Fibroblast of mammary gland (primary cell): Measurements from ENCODE around the gene IGF1R.
"Not testable (repeated sequence)": the region's sequence is repeated elsewhere in the genome, so short reads cannot be mapped to it uniquely, and the experiment has no call there.

Experiments used
- DNase-seq: peaks from one replicate; pipeline ENCODE4 v3.0.0-alpha.2; 2010; ENCODE audit warnings: low read depth
- H3K4me3 ChIP-seq: 2 replicates; pipeline ENCODE4 v1.5.1; 2011; ENCODE audit warnings: low read depth, mild to moderate bottlenecking, low read length, moderate library complexity; ENCODE audit not compliant: control insufficient read depth
- TF ChIP-seq, protein P1 (sequence below): conservative IDR thresholded peaks from 2 replicates; pipeline ENCODE4 v1.5.1; 2011; ENCODE audit warnings: low read depth, low read length, inconsistent platforms; ENCODE audit not compliant: control insufficient read depth, insufficient read depth

The IGF1R gene

DNA sequence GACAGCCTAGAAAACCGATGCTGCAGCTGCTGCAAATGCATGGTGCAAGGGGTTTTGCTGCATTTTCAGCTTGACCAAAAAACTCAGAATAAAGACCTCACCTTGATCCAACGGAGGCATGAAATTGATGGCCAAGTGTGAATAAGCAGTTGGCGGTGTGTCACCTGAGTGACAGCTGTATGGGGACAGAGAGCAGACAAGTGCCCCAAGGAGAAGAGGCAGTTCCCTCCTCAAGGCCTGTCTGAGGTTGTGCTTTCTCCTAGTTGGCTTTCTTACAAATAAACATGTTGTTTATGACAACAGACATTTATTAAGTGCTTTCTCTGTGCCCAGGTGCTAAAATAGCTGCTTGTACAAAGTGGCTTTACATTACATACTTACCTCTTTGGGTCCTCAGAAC lies 349.0 kb downstream of the IGF1R start:
- no peak overlapping the region for H3K4me3 ChIP-seq
- TF ChIP-seq, protein P1, sequence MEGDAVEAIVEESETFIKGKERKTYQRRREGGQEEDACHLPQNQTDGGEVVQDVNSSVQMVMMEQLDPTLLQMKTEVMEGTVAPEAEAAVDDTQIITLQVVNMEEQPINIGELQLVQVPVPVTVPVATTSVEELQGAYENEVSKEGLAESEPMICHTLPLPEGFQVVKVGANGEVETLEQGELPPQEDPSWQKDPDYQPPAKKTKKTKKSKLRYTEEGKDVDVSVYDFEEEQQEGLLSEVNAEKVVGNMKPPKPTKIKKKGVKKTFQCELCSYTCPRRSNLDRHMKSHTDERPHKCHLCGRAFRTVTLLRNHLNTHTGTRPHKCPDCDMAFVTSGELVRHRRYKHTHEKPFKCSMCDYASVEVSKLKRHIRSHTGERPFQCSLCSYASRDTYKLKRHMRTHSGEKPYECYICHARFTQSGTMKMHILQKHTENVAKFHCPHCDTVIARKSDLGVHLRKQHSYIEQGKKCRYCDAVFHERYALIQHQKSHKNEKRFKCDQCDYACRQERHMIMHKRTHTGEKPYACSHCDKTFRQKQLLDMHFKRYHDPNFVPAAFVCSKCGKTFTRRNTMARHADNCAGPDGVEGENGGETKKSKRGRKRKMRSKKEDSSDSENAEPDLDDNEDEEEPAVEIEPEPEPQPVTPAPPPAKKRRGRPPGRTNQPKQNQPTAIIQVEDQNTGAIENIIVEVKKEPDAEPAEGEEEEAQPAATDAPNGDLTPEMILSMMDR, result no peak
- DNase-seq, result no peak

DNA sequence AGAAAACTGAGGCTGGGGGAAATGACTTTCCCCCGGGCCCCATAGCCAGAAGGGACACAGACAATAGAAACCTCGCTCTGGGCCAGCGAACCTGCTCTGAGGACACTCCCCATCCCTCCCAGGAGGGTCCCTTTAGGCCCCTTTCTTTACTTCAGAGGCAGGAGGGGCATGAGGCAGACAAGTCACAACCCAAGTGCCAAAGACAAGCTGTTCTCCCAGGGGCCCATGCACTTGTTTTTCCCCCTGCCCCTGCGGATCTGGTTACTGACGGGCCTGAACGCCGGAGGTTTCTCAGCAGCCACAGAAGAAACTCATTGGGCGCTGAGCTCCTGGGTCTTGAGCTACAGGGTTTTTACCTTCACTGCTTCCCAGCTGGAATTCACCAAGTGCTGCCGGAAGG lies 349.4 kb downstream of the IGF1R start:
- TF ChIP-seq, protein P1, result no peak
- H3K4me3 ChIP-seq, result no peak overlapping the region
- no peak for DNase-seq

DNA sequence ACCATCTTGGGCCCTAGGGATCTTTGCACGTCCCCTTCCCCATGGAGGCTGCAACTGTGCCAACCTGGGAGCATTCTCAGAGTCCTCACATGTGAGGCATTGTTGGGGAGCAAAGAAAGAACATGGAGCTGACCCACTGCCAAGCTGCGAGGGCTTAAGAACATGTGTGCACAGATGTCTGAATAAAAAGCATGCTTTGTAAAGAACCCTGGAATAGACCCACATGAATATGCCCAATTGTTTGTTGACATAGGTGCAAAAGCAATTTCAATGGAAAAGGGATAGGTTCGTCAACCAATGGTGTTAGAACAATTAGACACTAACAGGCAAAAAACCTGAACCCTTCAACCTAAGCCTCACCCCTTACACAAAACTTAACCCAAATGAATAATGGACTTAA lies 349.9 kb downstream of the IGF1R start:
- DNase-seq, result no peak
- no peak overlapping the region for H3K4me3 ChIP-seq
- TF ChIP-seq, protein P1, result no peak

DNA sequence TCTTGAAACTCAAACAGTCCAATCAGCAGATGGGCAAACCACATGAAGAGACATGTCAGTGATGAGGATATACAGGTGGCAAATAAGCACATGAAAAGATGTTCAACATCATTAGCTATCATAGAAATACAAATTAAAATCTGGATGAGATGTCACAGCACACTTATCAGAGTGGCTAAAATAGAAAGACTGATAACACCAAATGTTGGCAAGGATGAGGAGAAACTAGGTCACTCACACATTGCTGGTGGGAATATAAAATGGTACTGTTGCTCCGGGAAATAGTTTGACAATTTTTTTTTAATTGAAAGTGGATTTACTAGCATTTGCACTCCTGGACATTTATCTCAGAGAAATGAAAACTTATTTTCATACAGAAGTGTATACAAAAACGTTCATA lies 350.9 kb downstream of the IGF1R start:
- TF ChIP-seq, protein P1, result no peak
- no peak for DNase-seq
- H3K4me3 ChIP-seq, result no peak overlapping the region

DNA sequence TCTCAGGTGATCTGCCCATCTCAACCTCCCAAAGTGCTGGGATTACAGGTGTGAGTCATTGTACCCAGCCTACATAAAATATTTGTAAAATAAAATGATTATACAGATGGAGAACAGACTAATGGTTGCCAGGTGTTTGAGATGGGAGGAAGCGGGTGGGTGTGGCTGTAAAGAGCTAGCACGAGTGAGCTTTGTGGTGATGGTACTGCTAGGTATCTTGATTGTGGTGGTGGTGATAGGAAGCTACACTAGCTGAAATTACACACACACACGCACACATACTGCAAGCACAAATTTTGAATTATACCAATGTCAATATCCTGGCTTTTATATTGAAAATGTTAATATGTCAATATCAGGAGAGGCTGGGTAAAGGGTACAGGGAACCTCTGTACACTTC lies 353.9 kb downstream of the IGF1R start:
- no peak overlapping the region for H3K4me3 ChIP-seq
- TF ChIP-seq, protein P1, result no peak
- DNase-seq, result no peak

DNA sequence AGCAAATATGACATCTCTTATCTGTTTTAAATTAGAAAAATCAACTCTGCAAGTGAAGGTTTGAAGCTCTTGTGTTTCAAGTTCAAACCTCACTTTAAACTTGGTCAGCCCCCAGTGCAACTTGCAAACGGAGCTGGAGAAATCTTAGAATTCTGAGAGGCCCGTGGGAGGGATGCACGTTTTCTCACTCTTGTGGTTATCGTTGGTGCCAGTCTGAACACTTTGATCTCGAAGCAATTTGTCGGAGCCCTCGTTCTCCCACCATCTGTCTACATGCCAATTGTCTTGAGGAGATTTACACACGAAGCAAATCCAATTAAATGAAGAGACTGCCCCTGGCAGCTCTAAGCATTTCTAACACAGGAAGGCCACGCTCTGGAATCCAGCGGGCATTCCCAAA lies 355.0 kb downstream of the IGF1R start:
- not testable (repeated sequence) for DNase-seq, H3K4me3 ChIP-seq

DNA sequence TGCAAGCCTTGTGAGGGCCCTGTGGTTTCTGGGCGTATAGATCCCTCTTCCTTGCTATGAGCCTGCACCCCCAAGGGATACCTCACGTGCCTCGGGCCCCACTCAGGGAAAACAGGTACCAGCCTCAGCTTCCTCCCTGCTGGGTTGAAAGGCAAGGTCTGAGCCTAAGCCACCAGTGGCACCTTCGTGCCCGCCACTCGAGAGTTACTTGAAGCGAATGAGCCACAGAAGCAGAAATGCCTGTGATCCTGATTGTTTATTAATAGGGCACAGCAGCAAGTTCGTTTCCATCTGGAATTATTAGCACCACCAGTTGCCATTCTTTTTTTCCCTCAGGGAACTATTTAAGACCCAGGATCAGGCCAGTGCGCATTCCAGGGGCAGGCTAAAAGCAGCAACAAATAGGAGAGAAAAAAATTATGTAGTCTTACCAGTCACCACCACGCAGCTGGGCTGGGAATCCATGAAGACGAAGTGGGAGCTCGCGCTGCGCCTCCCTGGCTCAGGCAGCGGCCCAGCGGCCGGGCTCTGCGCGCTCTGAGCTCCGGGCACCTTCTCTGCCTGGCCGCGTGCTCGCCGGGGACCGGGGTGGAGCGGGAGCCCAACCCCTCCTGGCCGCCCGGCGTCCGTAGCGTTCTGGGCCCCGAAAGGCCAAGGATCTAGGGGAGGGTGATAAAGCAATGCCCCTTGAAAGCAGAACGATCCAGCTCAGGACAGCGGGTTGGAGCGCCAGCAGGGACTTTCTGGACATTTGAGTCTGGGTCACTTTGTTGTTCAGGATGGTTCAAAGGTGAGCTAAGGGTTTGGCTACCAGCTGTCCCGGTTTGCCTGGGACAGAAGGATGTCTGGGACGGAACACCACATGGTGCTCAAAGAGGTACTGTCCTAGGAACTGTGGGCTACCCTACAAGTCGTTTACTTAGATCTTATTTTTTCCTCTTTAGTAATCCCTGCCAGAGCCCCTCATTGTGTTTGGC lies 356.9 kb downstream of the IGF1R start:
- DNase-seq, H3K4me3 ChIP-seq: not testable (repeated sequence)

DNA sequence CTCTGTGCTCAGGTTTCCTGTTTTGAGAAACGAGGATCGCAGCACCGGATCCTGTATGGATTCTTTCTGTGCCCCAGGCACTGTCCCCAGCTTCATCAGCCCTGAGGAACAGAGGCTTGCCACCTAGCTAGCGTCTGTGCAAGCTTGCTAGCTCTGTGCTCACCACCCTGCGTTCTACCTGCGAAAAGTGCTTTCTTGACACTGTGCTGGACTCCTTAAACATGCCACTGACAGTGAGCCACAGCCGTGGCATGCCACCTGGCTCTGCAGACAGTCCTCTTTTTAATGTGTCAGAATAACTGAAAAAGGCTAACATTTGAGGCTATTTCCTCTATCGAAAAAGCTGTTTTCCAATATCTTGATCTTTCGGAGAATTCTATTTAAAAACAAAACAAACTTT lies 357.8 kb downstream of the IGF1R start:
- TF ChIP-seq, protein P1, result no peak
- H3K4me3 ChIP-seq, result no peak overlapping the region
- DNase-seq, result no peak
